ENCODE data around the gene IGDCC3.

GRCh38 chr15:65300924-65301441 lies 76.8 kb downstream of the IGDCC3 start:
- no peak for TF ChIP-seq CTCF (optimal IDR thresholded peaks at IDR 0.05 in 1 of 3, IDR thresholded peaks at IDR 0.05 in 1 of 3, conservative IDR thresholded peaks at IDR 0.05 in 1 of 3; ENCODE audit: extremely low read depth in 1 of 3, insufficient read depth in 2 of 3, low read length in 3 of 3)
- TF ChIP-seq EZH2 (IDR thresholded peaks at IDR 0.05; ENCODE audit: low read length), result no peak

Measured in keratinocyte (primary cell).